IPS-15b (cell line): ENCODE measurements around the gene TEX54.
"Not testable (repeated sequence)": the region's sequence is repeated elsewhere in the genome, so short reads cannot be mapped to it uniquely, and the experiment has no call there.

Experiments
- H3K27me3 ChIP-seq: one replicate; pipeline ENCODE4 v1.6.1; 2013; ENCODE audit warnings: low read length; ENCODE audit not compliant: control insufficient read depth, insufficient read depth
- H3K36me3 ChIP-seq: one replicate; pipeline ENCODE4 v1.6.1; 2013; ENCODE audit warnings: low read length; ENCODE audit not compliant: control insufficient read depth, insufficient read depth
- H3K4me1 ChIP-seq: one replicate; pipeline ENCODE4 v1.6.1; 2013; ENCODE audit warnings: mild to moderate bottlenecking, low read length; ENCODE audit not compliant: control insufficient read depth, insufficient read depth
- H3K4me3 ChIP-seq: one replicate; pipeline ENCODE4 v1.5.1; 2013; ENCODE audit warnings: low read depth, low read length
- H3K9ac ChIP-seq: one replicate; pipeline ENCODE4 v1.6.1; 2013; ENCODE audit warnings: low read depth, mild to moderate bottlenecking, low read length
- H3K9me3 ChIP-seq: one replicate; pipeline ENCODE4 v1.6.1; 2013; ENCODE audit warnings: mild to moderate bottlenecking, low read length; ENCODE audit not compliant: control insufficient read depth, insufficient read depth

TEX54 gene

DNA sequence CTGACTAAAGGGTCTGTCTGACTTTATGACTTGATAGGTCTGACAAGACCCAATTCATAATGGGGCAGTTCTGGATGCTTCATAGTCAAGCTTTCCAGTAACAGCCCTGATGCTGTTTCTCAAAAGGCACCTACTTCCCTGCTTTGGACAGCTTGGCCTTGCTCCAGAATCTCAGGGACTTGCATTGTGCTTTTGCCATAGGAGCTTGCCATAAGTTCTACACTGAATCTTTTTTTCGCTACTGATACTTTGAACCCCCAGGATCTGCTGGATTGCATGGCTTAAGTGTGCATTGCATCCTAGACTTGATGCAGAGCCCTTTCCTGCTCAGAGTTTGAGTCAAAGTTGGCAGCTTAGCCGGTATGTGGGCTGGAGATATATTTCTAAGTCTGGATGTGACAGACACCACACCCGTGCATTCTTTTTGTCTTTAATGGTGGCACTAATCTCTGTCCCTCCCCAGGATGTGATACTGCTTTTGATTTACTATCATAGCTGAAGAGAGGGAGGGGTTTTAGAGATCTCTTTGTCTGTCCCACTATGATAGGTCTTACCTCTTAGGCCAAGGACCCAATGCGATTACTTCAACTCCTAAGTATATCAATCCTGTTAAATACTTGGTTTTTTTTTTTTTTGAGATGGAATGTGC lies 31.2 kb upstream of the TEX54 start:
- Histone ChIP-seq H3K36me3 (peaks cover 26% of the 10 kb centered on the region), H3K27me3 (no peaks in the 10 kb centered on the region), H3K9ac (no peak overlapping the region), H3K9me3 (no peaks in the 10 kb centered on the region), H3K4me3 (no peak overlapping the region), H3K4me1 (peaks cover 18% of the 10 kb centered on the region)

DNA sequence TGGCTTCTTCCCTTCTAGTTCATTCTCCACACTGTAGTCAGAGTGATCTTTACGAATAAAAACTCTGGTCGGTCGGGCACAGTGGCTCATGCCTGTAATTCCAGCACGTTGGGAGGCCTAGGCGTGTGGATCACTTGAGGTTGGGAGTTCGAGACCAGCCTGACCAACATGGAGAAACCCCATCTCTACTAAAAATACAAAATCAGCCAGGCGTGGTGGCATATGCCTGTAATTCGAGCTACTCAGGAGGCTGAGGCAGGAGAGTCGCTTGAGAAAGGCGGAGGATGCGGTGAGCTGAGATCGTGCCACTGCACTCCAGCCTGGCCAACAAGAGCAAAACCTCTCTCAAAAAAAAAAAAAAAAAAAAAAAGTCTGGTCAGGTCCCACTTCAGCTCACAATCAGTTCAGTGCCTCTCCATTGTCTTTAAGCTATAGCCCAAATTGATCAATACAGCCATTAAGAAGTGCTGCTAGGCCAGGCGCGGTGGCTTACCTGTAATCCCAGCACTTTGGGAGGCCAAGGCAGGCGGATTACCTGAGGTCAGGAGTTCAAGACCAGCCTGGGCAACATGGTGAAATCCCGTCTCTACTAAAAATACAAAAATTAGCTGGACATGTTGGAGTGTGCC lies 29.0 kb upstream of the TEX54 start:
- Histone ChIP-seq H3K4me3 (peak overlapping the region; percentile 35), H3K4me1 (peaks cover 18% of the 10 kb centered on the region), H3K36me3 (peaks cover 24% of the 10 kb centered on the region)
- H3K27me3 ChIP-seq, H3K9ac ChIP-seq, H3K9me3 ChIP-seq: not testable (repeated sequence)

DNA sequence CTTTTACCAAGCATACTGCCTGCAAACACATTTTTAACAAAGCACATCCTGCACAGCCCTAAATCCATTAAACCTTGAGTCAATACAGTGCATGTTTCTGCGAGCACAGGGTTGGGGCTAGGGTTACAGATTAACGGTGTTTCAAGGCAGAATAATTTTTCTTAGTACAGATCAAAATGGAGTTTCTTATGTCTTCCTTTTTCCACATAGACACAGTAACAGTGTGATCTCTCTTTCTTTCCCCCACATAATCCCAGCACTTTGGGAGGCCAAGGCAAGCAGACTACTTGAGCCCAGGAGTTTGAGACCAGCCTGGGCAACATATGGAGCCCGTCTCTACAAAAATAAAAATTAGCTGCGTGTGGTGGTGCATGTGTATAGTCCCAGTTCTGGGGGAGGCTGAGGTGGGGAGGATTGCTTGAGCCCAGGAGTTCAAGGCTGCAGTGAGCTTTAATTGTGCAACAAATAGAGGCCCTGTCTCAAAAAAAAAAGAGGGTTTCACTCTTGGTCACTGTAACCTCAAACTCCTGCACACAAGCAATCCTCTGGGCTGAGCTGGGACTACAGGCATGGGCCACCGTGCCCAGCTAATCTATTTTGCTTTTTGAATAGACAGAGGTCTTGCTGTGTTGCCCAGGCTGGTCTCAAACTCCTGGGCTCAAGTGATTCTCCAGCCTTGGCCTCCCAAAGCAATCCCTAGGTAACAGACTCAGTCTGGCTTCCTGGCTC lies 28.4 kb upstream of the TEX54 start:
- no peaks in the 10 kb centered on the region for H3K27me3 ChIP-seq
- H3K9me3 ChIP-seq = no peaks in the 10 kb centered on the region
- peaks cover 18% of the 10 kb centered on the region for H3K4me1 ChIP-seq
- H3K9ac ChIP-seq = peak overlapping the region; percentile 26
- peaks cover 20% of the 10 kb centered on the region for H3K36me3 ChIP-seq
- H3K4me3 ChIP-seq = no peak overlapping the region

DNA sequence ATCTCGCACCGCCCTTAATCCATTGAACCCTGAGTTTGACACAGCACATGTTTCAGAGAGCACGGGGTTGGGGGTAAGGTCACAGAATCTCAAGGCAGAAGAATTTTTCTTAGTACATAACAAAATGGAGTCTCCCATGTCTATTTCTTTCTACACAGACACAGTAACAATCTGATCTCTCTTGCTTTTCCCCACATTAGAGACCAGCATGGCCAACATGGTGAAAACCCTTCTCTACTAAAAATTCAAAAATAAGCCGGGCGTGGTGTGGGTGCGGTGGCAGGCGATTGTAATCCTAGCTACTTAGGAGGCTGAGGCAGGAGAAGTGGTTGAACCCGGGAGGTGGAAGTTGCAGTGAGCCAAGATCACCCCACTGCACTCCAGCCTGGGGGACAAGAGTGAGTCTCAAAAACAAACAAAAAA lies 26.7 kb upstream of the TEX54 start:
- not testable (repeated sequence) for H3K9me3 ChIP-seq, H3K27me3 ChIP-seq
- H3K36me3 ChIP-seq = peaks cover 28% of the 10 kb centered on the region
- peak overlapping the region; percentile 99 for H3K4me3 ChIP-seq
- peak overlapping the region; percentile 47 for H3K9ac ChIP-seq
- H3K4me1 ChIP-seq = peaks cover 18% of the 10 kb centered on the region

DNA sequence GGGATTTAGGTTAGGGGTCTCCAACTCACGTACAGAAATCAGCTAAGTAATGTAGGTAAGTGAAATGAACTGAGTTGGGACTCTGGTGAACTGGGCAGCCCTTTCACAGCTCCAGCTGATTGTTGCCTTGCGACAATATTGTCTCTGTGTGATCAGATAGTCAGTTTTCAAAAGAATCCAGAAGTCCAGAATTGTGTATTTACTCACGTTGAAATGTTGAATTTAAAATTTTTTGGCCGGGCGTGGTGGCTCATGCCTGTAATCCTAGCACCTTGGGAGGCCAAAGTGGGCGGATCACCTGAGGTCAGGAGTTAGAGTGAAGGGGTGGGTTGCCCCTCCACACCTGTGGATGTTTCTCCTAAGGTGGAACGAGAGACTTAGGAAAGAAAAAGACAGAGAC lies 25.6 kb upstream of the TEX54 start:
- H3K27me3 ChIP-seq = no peaks in the 10 kb centered on the region
- peak overlapping the region; percentile 100 for H3K9ac ChIP-seq
- H3K4me3 ChIP-seq = peak overlapping the region; percentile 99
- no peaks in the 10 kb centered on the region for H3K9me3 ChIP-seq
- H3K4me1 ChIP-seq = peaks cover 10% of the 10 kb centered on the region
- H3K36me3 ChIP-seq = peaks cover 30% of the 10 kb centered on the region

DNA sequence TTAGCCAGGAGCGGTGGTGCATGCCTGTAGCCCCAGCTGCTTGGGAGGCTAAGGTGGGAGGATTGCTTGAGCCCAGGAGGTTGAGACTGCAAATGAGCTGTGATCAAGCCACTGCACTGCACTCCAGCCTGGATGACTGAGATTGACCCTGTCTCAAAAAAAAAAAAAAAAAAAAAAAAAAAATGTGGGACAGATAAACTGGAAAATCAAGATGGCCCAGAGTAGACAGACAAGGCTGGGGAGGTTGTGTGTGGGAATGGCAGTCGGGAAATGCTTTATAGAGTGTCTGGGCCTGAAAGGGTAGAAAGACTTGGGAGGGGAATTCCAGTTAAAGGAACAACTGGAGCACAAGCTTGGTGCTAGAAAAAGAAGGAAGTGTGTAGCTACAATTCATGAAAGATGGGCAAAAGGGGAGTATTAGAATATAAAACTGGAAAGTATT lies 24.9 kb upstream of the TEX54 start:
- H3K27me3 ChIP-seq = no peaks in the 10 kb centered on the region
- H3K9me3 ChIP-seq = no peaks in the 10 kb centered on the region
- H3K4me3 ChIP-seq = peak overlapping the region; percentile 99
- peaks cover 33% of the 10 kb centered on the region for H3K36me3 ChIP-seq
- peak overlapping the region; percentile 100 for H3K9ac ChIP-seq
- H3K4me1 ChIP-seq = peaks cover 5% of the 10 kb centered on the region

DNA sequence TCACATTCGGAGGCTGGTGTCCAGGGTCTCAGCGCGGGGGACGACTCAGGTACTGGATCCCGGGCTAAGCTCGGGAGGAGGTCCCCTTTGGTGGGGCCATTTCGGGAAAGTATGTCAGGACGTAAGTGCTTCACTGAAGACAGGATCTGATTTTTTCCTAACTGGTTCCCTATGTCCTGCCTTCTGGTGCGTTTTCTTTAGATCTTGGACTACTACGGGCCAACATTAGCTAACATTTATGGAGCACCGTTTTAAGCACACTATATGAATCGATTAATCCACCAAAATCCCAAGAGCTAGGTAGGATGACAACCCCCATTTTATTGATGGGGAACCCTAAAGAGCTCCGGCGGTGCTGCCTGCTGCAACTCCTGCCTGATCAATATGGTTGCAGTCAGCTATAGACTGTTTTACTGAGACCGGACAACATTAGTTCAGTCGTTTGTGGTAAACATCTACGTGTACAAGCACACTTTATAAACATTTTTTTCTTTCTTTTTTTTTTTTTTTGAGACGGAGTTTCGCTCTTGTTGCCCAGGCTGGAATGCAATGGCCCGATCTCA lies 23.8 kb upstream of the TEX54 start:
- peak overlapping the region; percentile 100 for H3K9ac ChIP-seq
- peaks cover 9% of the 10 kb centered on the region for H3K4me1 ChIP-seq
- H3K36me3 ChIP-seq = peaks cover 39% of the 10 kb centered on the region
- H3K9me3 ChIP-seq = no peaks in the 10 kb centered on the region
- H3K4me3 ChIP-seq = peak overlapping the region; percentile 99
- no peaks in the 10 kb centered on the region for H3K27me3 ChIP-seq

DNA sequence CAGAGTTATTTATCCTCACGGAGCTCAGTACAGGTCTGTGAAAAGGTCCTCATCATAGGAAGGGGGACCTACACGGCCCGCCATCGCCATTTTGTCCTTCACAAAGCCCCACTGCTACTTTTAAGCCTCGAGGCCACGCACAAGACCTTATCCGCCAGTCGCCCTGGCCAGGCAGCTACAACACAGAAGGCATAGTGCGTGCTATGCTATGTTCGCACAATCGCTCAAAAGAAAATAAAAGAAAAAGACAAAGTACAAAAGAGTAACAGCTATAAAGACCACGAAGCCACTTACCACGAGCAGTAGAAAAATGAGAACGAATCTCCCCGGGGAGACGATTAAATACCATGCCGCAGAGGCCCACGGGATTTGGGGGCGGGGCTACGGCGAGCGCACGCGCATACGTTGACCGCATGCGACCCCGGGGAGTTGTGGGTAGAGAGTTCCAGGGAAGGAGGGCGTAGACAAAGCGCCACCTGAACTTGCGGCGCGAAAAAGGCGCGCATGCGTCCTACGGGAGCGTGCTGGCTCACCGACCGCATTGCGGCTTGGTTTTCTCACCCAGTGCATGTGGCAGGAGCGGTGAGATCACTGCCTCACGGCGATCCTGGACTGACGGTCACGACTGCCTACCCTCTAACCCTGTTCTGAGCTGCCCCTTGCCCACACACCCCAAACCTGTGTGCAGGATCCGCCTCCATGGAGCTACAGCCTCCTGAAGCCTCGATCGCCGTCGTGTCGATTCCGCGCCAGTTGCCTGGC lies 23.1 kb upstream of the TEX54 start:
- H3K27me3 ChIP-seq = no peaks in the 10 kb centered on the region
- peak overlapping the region; percentile 100 for H3K9ac ChIP-seq
- peaks cover 5% of the 10 kb centered on the region for H3K4me1 ChIP-seq
- H3K9me3 ChIP-seq = no peaks in the 10 kb centered on the region
- peaks cover 36% of the 10 kb centered on the region for H3K36me3 ChIP-seq
- peak overlapping the region; percentile 99 for H3K4me3 ChIP-seq

DNA sequence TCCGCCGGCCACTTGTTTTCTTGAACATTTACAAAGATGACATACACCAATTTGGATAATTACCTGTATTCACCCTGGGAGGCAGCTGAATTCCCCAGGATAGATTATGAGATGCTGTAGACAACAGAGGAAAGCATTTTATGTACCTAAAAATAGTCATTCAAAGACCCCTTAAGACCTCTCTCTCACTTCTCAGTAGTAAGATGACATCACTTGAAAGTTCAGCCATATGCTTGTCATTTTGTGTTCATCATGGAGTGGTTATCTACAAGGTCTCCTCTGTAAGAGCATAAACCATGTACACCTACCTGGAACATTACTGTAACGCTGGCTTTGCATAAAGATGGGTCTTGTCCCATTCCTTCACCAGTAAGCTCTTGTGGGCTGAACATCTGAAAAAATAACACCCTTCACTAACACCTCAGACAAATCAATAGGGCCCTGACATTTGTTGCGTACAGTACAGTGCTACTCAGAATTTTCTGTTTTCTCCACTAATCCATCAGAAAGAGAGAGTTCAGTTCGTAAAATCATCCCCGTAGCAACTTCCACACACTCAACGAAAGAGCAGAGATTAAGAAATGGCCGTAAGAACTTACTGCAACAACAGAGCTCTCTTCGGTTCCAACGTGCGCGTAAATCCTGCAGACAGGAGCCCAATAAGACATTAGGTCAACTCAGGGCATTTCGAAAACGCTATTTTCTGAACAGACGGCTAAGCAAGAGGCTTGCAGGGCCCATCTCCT lies 22.4 kb upstream of the TEX54 start:
- Histone ChIP-seq H3K36me3 (peaks cover 34% of the 10 kb centered on the region), H3K4me1 (peaks cover 5% of the 10 kb centered on the region)

DNA sequence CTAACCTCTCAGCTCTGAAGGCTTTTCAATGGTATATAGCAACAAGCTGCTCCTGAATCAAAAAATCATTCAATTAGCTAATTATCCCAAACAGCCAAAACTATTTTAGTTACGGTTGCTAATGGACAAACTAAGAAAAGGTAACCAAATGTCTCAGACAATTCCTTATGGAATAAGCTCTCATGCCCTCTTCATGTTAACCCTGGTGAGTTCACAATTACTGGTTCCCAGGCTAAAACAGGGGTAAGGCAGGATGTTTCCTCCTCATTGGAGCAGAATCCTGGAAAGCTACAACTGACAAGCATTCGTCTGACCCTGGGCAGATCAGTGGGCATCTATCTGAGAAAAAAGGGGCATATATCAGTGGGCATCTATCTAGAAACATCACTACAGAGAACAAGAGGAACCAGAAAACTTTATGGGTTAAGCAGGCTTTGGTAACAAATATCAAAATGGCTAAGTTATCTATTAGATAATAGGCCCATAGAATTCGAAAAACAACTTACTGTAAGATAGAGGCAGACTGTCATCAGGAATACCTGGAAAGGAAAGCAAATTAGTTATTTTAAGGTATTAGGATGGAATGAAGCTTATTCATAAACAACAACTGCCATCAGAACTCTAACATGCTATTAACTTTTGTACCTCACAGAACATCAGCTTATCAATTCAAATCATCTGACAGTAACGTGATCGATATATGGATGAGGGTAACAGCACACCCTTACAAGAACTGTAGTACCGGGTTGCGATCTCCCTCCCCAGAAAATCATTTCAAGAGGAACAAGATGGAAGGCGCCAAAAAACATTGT lies 21.6 kb upstream of the TEX54 start:
- Histone ChIP-seq H3K4me3 (peak overlapping the region; percentile 99), H3K9ac (peak overlapping the region; percentile 96), H3K36me3 (peaks cover 34% of the 10 kb centered on the region)

More for the DNA sequence above, 22.4 kb upstream of the TEX54 start:
- Histone ChIP-seq H3K27me3 (no peaks in the 10 kb centered on the region), H3K4me3 (peak overlapping the region; percentile 99), H3K9ac (peak overlapping the region; percentile 96), H3K9me3 (no peaks in the 10 kb centered on the region)

More for the DNA sequence above, 21.6 kb upstream of the TEX54 start:
- peaks cover 5% of the 10 kb centered on the region for H3K4me1 ChIP-seq
- no peaks in the 10 kb centered on the region for H3K27me3 ChIP-seq
- no peaks in the 10 kb centered on the region for H3K9me3 ChIP-seq
